Thoracic aorta (tissue), 2 donors: Measurements from ENCODE around the gene LAYN. TPM values are rescaled to one million over a fixed set of nuclear protein-coding genes. Genes with fewer than 3 reads are reported as not detected.
A peak's percentile ranks its signal among the peaks of the same experiment; 100 is the strongest.

Experiments
- ATAC-seq: fragments of 150-250 bp; one replicate; pipeline ENCODE4 v1.8.0; 2017; ENCODE audit warnings: low read depth; ENCODE audit not compliant: insufficient number of reproducible peaks, low FRiP score
- DNase-seq: peaks from one replicate; pipeline ENCODE4 v3.0.0-alpha.2; 2020; ENCODE audit warnings: low spot score
- H3K27ac ChIP-seq, 2 donors: fragments of 200-600 bp; sonication (generic); 1 replicate in 1 of 2; 2 replicates in 1 of 2; pipeline ENCODE4 v1.5.1; 2016; ENCODE audit warnings: mild to moderate bottlenecking in 2 of 2, moderate library complexity in 2 of 2
- H3K27me3 ChIP-seq: fragments of 200-600 bp; sonication (generic); replicated peaks from 2 replicates; pipeline ENCODE4 v1.6.0; 2016; ENCODE audit warnings: mild to moderate bottlenecking; ENCODE audit not compliant: insufficient read depth
- H3K36me3 ChIP-seq: fragments of 200-600 bp; sonication (generic); one replicate; pipeline ENCODE4 v1.5.1; 2016
- H3K4me1 ChIP-seq, 2 donors: fragments of 200-600 bp; sonication (generic); 1 replicate in 1 of 2; 2 replicates in 1 of 2; pipeline versions ENCODE4 v1.5.1 to v1.6.0; 2016; ENCODE audit warnings: low read depth in 2 of 2, mild to moderate bottlenecking in 1 of 2; ENCODE audit not compliant: control insufficient read depth in 1 of 2
- H3K4me3 ChIP-seq: fragments of 200-600 bp; sonication (generic); 2 replicates; pipeline ENCODE4 v1.5.1; 2016; ENCODE audit warnings: mild to moderate bottlenecking
- H3K9me3 ChIP-seq: fragments of 200-600 bp; sonication (generic); 2 replicates; pipeline ENCODE4 v1.5.1; 2016
- CTCF ChIP-seq: fragments of 200-600 bp; sonication (generic); IDR thresholded peaks from one replicate; pipeline ENCODE4 v1.5.1; 2019; ENCODE audit warnings: antibody characterized with exemption
- total RNA-seq, 2 donors: library from RNA; depleted of rRNA; stranded (reverse); fragments of >200 nt; gene quantifications; one replicate each; pipeline versions ENCODE4 v1.1.0 to v1.2.3, GENCODE V29; 2016

Gene LAYN
- total RNA-seq, 2 donors from 2014 or later: 25.6 to 36.6 TPM

GRCh38 chr11:111589886-111590499 lies 49.5 kb downstream of the LAYN start:
- Histone ChIP-seq H3K4me1 (no peaks in the 10 kb centered on the region), H3K9me3 (no peaks in the 10 kb centered on the region), H3K4me3 (no peak overlapping the region), H3K27me3 (no peaks in the 10 kb centered on the region), H3K36me3 (no peaks in the 10 kb centered on the region), H3K27ac (no peak overlapping the region)
- ATAC-seq (no peak), DNase-seq (no peak)
- no peak for TF ChIP-seq CTCF

GRCh38 chr11:111591187-111591960 lies 50.9 kb downstream of the LAYN start:
- Histone ChIP-seq H3K9me3 (no peaks in the 10 kb centered on the region), H3K27me3 (no peaks in the 10 kb centered on the region), H3K27ac (no peak overlapping the region), H3K4me1 (no peaks in the 10 kb centered on the region), H3K4me3 (no peak overlapping the region), H3K36me3 (no peaks in the 10 kb centered on the region)
- ATAC-seq: no peak
- DNase-seq: no peak
- TF ChIP-seq CTCF: no peak

- no peak overlapping the region for H3K27ac ChIP-seq
- H3K27me3 ChIP-seq: no peaks in the 10 kb centered on the region
- no peak overlapping the region for H3K4me3 ChIP-seq
- DNase-seq (no peak), ATAC-seq (no peak)
- no peaks in the 10 kb centered on the region for H3K4me1 ChIP-seq
- no peaks in the 10 kb centered on the region for H3K9me3 ChIP-seq
- H3K36me3 ChIP-seq: no peaks in the 10 kb centered on the region
- no peak for TF ChIP-seq CTCF
Observed at GRCh38 chr11:111592491-111592890, 52.0 kb downstream of the LAYN start.

- Histone ChIP-seq H3K4me3 (no peak overlapping the region), H3K27me3 (no peaks in the 10 kb centered on the region), H3K4me1 (peaks cover 0 to under 1% of the 10 kb centered on the region in 2 donors), H3K27ac (no peak overlapping the region), H3K9me3 (no peaks in the 10 kb centered on the region), H3K36me3 (no peaks in the 10 kb centered on the region)
- DNase-seq (no peak), ATAC-seq (no peak)
- no peak for TF ChIP-seq CTCF
Observed at GRCh38 chr11:111596319-111596718, 55.8 kb downstream of the LAYN start.

- Histone ChIP-seq H3K27me3 (no peaks in the 10 kb centered on the region), H3K27ac (no peak overlapping the region), H3K4me1 (peaks cover 0 to 5% of the 10 kb centered on the region in 2 donors), H3K9me3 (no peaks in the 10 kb centered on the region), H3K36me3 (no peaks in the 10 kb centered on the region), H3K4me3 (peak overlapping the region; percentile 51)
- TF ChIP-seq CTCF: no peak
- DNase-seq (no peak), ATAC-seq (no peak)
Observed at GRCh38 chr11:111598148-111598547, 57.6 kb downstream of the LAYN start.
